Erythroblast (primary cell): ENCODE measurements around the gene BRAP.
"Not testable (repeated sequence)": the region's sequence is repeated elsewhere in the genome, so short reads cannot be mapped to it uniquely, and the experiment has no call there.

Source experiments
- DNase-seq, 2 experiments: peaks; one replicate each; lab custom pipeline; 2025; lab: John Stamatoyannopoulos, UW
- GATA1 ChIP-seq: IDR thresholded peaks from 2 replicates; pipeline ENCODE4 v1.6.1; 2011; ENCODE audit warnings: low read depth, mild to moderate bottlenecking, control low read depth, low read length, moderate library complexity
- POLR2A ChIP-seq: IDR thresholded peaks from 2 replicates; pipeline ENCODE4 v1.6.1; 2011; ENCODE audit warnings: mild to moderate bottlenecking, low read length

The BRAP gene

GRCh38 chr12:111691262-111691661, 5.5 kb upstream of the BRAP start:
- no peak for TF ChIP-seq GATA1
- no peak for TF ChIP-seq POLR2A
- no peak for DNase-seq

GRCh38 chr12:111687952-111688351, 2.2 kb upstream of the BRAP start:
- TF ChIP-seq POLR2A (no peak), GATA1 (no peak)
- DNase-seq = no peak

GRCh38 chr12:111687255-111687654, 1.5 kb upstream of the BRAP start:
- peak; percentile 32 to 48 for DNase-seq
- TF ChIP-seq GATA1 (no peak), POLR2A (no peak)

- peak; percentile 50 to 54 for DNase-seq
- TF ChIP-seq POLR2A (no peak), GATA1 (no peak)
These were observed 884 bp upstream of the BRAP start for GRCh38 chr12:111686574-111687105.

GRCh38 chr12:111685322-111685810, 390 bp downstream of the BRAP start:
- TF ChIP-seq POLR2A (no peak), GATA1 (no peak)
- DNase-seq = peak; percentile 76 to 81

- peak; percentile 42 to 57 for DNase-seq
These were observed 1.1 kb downstream of the BRAP start for GRCh38 chr12:111684485-111685198.

GRCh38 chr12:111677186-111677585, 8.6 kb downstream of the BRAP start:
- TF ChIP-seq POLR2A (no peak), GATA1 (no peak)
- peak in 1 of 2 experiments; percentile 41 for DNase-seq

GRCh38 chr12:111673503-111673902, 12.3 kb downstream of the BRAP start:
- peak; percentile 52 to 63 for DNase-seq
- TF ChIP-seq GATA1 = no peak
- TF ChIP-seq POLR2A = no peak

GRCh38 chr12:111672822-111673381, 12.9 kb downstream of the BRAP start:
- no peak for DNase-seq
- TF ChIP-seq POLR2A (no peak), GATA1 (no peak)

GRCh38 chr12:111664961-111665865, 20.5 kb downstream of the BRAP start:
- TF ChIP-seq GATA1 = no peak
- TF ChIP-seq POLR2A = no peak
- DNase-seq = peak; percentile 37 to 72

GRCh38 chr12:111664499-111664898, 21.3 kb downstream of the BRAP start:
- no peak for TF ChIP-seq GATA1
- no peak for TF ChIP-seq POLR2A
- no peak for DNase-seq

- no peak for DNase-seq
- TF ChIP-seq GATA1 (no peak), POLR2A (no peak)
These were observed 29.7 kb downstream of the BRAP start for GRCh38 chr12:111656016-111656415.

GRCh38 chr12:111655356-111655755, 30.4 kb downstream of the BRAP start:
- DNase-seq = no peak
- TF ChIP-seq POLR2A (no peak), GATA1 (no peak)

GRCh38 chr12:111653596-111653995, 32.2 kb downstream of the BRAP start:
- TF ChIP-seq POLR2A (no peak), GATA1 (no peak)
- DNase-seq = no peak

- not testable (repeated sequence) for DNase-seq
These were observed 33.2 kb downstream of the BRAP start for GRCh38 chr12:111652530-111652929.
